Astrocyte of the spinal cord (primary cell): Measurements from ENCODE around the gene PDZRN4.

Source experiments
- DNase-seq: peaks from one replicate; pipeline ENCODE4 v3.0.0; 2011; ENCODE audit warnings: low read depth, low spot score
- H3K4me3 ChIP-seq: 2 replicates; pipeline ENCODE4 v1.5.1; 2011; ENCODE audit warnings: low read depth, mild to moderate bottlenecking, low read length, moderate library complexity
- in situ Hi-C: cut with HindIII; loops from 2 replicates; pipeline ENCODE4 v1.10.0; 2017; ENCODE audit warnings: low sequenced_read_pairs
- TF ChIP-seq, protein P1 (sequence below): IDR thresholded peaks from 2 replicates; pipeline ENCODE4 v1.5.1; 2012; ENCODE audit warnings: low read depth, mild to moderate bottlenecking, low read length, inconsistent platforms

PDZRN4 gene

DNA sequence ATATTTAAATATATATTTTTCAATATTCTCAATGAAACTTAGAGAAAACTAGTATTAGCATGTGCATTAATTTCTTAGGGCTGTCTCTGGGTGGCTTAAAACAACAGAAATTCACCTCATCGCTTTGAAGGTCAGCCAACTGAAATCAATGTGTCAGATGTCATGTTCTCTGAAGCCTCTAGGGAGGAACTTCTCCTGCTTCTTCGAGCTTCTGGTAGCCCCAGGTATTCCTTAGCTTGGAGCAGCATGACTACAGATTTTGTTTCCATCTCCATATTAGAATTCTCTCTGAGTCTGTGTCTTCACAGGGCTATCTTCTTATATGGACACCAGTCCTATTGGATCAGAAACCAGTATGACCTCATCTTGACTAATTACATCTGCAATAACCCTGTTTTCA is 221.5 kb downstream of the PDZRN4 start:
- TF ChIP-seq, protein P1, sequence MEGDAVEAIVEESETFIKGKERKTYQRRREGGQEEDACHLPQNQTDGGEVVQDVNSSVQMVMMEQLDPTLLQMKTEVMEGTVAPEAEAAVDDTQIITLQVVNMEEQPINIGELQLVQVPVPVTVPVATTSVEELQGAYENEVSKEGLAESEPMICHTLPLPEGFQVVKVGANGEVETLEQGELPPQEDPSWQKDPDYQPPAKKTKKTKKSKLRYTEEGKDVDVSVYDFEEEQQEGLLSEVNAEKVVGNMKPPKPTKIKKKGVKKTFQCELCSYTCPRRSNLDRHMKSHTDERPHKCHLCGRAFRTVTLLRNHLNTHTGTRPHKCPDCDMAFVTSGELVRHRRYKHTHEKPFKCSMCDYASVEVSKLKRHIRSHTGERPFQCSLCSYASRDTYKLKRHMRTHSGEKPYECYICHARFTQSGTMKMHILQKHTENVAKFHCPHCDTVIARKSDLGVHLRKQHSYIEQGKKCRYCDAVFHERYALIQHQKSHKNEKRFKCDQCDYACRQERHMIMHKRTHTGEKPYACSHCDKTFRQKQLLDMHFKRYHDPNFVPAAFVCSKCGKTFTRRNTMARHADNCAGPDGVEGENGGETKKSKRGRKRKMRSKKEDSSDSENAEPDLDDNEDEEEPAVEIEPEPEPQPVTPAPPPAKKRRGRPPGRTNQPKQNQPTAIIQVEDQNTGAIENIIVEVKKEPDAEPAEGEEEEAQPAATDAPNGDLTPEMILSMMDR, result no peak
- in situ Hi-C loops, result no loop called here
- no peak overlapping the region for H3K4me3 ChIP-seq
- no peak for DNase-seq

DNA sequence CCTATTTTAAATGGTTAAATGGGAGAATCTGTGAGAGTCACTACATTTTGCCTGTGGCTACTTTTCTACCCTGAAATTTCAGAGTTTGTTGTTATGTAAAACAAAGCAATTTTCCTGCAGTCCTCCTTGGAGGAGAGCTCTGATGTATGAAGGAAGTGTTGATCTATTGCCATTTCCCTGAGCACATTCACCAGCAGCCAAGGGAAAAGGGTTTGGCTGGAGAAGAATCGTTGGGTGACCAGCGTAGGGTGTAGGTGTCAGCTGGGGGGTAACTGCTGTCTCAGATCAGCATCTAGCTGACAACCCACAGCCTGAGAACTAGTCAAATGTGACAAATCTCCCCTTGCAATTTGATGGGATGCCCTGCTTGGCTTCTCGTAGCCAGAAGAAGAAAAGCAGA is 230.5 kb downstream of the PDZRN4 start:
- TF ChIP-seq, protein P1, result no peak
- in situ Hi-C loops, result no loop called here
- H3K4me3 ChIP-seq, result no peak overlapping the region
- DNase-seq, result no peak

GRCh38 chr12:41419131-41419893 is 231.2 kb downstream of the PDZRN4 start:
- TF ChIP-seq, protein P1, result no peak
- no peak for DNase-seq
- no peak overlapping the region for H3K4me3 ChIP-seq
- in situ Hi-C loops, result no loop called here

DNA sequence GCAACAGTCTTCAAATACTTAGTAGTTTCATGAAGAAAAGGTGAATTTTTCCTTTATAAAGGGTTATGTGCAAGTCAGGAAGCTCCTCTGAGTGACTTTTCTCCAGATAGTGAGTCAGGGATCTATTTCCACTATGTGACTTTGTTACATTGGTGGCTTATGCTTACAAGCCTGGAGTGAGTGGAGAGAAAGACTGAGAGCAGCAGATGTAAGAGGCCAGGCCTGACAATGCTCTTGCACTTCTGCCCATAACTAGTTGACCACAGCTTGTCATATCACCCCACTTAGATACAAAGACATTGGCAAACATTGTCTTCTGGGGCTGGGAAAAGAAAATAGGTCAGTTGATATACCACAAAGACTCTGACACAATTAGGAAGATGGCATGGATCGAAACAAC is 236.5 kb downstream of the PDZRN4 start:
- TF ChIP-seq, protein P1, result no peak
- DNase-seq, result no peak
- in situ Hi-C loops, result no loop called here
- H3K4me3 ChIP-seq, result no peak overlapping the region

DNA sequence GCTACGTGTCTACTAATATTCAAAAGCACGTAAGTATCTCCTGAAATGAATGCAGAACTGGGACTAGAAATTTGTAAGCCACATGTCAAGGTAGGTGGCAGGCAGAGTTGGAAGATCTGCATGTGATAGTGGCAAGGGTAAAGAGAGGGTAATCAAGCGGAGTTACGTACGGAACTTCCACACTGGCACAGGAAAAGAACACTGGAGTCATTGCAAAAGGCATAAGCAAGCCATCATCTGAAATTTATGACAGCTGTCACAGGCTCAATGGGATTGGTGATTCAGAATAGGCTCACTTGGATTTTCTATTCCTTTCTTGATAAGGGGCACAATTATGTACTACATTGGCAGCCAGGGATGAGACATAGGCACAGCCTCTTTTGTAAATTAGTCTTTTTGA is 245.3 kb downstream of the PDZRN4 start:
- in situ Hi-C loops, result no loop called here

GRCh38 chr12:41436076-41436475 is 248.0 kb downstream of the PDZRN4 start:
- no peak overlapping the region for H3K4me3 ChIP-seq
- in situ Hi-C loops, result no loop called here
- TF ChIP-seq, protein P1, result no peak
- no peak for DNase-seq

More for the DNA sequence above, 245.3 kb downstream of the PDZRN4 start:
- TF ChIP-seq, protein P1, result no peak
- no peak overlapping the region for H3K4me3 ChIP-seq
- DNase-seq, result no peak

DNA sequence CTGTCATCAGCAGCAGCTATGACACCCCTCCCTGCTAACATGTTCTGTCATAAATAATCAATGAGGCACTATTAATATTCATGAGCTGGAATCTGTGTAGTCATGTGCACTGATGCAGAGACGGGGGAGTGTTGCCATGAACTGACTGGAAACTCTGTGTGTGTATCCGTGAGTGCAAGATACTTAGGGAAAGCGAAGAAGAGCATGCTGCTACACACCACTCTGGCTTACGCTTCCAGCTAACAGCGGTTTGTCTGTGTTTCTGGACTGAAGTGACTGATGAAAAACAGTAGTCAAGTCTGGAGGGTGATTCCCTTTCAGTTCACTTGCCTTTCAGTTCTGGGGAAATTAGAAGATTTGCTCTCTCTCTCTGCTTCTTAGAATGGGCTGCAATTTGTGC is 249.4 kb downstream of the PDZRN4 start:
- DNase-seq, result no peak
- no peak overlapping the region for H3K4me3 ChIP-seq
- in situ Hi-C loops, result no loop called here
- TF ChIP-seq, protein P1, result no peak
